GM18870 (cell line): ENCODE results near the gene AP2M1.
"Not testable (repeated sequence)": the region's sequence is repeated elsewhere in the genome, so short reads cannot be mapped to it uniquely, and the experiment has no call there.

Experiments
- ATAC-seq: cut with Tn5 transposase; IDR thresholded peaks from one replicate; pipeline ENCODE4 v1.9.1; 2021; ENCODE audit warnings: moderate library complexity; ENCODE audit not compliant: unreplicated experiment

AP2M1 gene

GRCh38 chr3:184174646-184175492 is at the start of gene AP2M1:
TSS of gene AP2M1 (plus strand) at chr3:184174855. CDS start at chr3:184176994, 2,139 bp downstream.
- ATAC-seq: peak; percentile 97

DNA sequence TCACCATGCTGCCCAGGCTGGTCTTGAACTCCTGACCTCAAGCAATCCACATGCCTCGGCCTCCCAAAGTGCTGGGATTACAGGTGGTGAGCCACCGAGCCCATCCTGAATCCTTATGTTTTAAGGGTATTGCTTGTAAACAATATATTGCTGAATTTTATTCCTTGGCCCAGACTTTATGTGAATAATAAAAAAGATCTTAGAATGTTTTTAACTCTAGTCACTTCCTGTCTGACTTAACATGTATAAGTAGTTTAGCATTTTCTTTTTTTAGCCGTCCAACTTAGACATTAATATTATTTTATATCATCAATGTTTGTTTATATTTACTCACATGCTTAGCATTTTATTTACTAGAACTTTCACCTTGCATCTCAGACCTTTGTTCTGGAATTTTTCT is 48.6 kb upstream of the AP2M1 start:
- ATAC-seq: no peak

DNA sequence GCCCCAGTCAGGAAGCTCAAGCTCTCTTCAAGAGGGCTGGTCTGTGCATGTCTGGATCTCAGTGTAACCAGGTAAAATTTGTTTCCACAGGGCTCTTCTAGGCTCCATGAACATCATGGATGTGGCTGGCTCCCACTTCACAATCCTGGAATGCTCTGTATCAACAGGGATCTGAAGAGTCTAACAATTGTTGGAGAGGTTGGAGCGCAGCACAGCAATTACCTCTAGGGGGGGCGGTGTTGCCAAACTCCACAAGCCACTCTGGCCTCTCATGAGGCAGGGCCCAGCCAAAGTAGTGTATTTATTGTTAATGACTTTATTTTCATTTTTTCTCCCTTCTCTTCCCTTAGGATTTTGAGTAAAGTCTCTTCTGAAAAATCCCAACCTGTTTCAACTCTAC is 45.6 kb upstream of the AP2M1 start:
- no peak for ATAC-seq

- ATAC-seq: no peak
These were observed 41.7 kb upstream of the AP2M1 start for GRCh38 chr3:184132945-184133344.

- no peak for ATAC-seq
These were observed 40.6 kb upstream of the AP2M1 start for GRCh38 chr3:184133840-184134745.

GRCh38 chr3:184134746-184135148 is 39.9 kb upstream of the AP2M1 start:
- peak; percentile 27 for ATAC-seq

DNA sequence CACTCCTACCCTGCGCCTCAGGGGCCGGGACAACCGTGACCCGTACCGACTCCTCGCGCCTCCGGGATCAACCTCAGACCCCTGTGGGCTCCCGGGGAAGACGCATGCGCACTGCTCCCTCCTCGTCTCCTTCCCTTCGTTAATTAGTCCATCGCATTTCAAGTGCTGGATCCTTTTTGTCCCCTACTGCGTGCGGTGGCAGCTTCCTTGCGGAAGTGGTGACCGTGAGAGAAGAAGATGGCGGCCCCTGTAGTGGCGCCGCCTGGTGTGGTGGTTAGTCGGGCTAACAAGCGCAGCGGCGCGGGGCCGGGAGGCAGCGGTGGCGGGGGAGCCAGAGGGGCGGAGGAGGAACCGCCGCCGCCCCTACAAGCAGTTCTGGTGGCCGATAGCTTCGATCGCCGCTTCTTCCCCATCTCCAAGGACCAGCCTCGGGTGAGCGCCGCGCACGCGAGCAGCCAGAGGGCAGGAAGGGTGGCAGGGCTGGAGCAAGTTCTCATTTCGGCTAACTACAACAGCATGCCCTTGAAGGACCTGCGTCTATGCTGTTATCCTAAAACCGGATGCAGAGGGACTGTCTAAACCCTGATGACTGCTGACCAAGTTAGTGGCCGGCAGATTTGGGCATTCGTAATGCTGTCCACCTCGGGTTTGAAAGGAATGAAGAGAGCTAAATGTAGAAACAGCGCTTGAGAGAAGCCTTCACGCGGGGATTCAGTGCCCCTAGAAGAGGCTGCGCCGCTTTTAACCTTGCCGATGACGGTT is 39.3 kb upstream of the AP2M1 start, which contains the start of gene EIF2B5:
TSS of gene EIF2B5 (plus strand) at position 210 of the 762 bp plus-strand sequence. CDS start at position 238, 28 bp downstream.
- peak; percentile 78 for ATAC-seq

- no peak for ATAC-seq
These were observed 38.8 kb upstream of the AP2M1 start for GRCh38 chr3:184135911-184136260.

- no peak for ATAC-seq
These were observed 34.2 kb upstream of the AP2M1 start for GRCh38 chr3:184140436-184140835.

DNA sequence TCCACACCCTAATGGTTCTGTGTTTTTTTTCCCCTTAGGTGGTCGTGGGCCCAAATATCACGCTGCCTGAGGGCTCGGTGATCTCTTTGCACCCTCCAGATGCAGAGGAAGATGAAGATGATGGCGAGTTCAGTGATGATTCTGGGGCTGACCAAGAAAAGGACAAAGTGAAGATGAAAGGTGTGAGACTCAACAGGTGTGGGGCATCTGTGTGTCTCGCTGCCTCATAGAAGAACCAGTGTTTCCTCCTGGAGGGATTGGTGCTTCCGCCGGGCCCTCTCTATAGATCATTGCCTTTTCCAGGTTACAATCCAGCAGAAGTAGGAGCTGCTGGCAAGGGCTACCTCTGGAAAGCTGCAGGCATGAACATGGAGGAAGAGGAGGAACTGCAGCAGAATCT is 32.5 kb upstream of the AP2M1 start:
- ATAC-seq: no peak

GRCh38 chr3:184143327-184143726 is 31.3 kb upstream of the AP2M1 start:
- ATAC-seq: no peak

DNA sequence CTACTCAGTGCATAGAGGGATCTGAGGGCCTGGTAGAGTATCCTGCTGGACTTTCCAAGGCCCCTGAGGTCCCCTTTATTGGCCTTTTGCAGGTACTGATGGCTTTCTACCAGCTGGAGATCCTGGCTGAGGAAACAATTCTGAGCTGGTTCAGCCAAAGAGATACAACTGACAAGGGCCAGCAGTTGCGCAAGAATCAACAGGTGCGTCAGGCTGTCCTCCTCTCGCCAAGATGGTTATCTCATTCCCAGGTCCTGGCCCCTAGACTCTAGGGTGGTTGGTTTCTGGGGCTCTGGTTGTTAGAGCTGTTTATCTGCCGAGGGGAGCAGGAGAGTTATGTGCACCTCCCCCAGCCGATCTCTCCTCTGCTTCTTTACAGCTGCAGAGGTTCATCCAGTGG is 30.1 kb upstream of the AP2M1 start:
- ATAC-seq: no peak

DNA sequence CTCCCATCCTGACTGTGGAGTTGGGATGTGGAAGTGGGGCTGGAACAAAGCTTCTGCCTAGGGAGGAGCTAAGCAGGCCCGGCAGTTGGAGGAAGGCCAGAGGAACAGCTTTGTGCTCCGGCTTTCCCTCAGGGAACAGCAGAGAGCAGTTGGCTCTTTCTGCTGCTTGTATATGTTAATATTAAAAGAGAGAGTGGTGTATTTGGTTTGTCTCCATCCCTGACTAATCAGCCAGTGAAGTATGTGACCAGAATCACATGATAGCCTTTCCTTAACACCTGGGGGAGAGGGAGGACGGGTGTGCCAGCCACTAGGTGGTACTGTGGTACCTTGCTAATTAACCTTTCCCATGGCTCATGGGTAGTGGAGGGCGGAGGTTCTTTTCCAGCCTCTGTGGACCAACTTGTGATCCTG is 29.5 kb upstream of the AP2M1 start:
- ATAC-seq: no peak

DNA sequence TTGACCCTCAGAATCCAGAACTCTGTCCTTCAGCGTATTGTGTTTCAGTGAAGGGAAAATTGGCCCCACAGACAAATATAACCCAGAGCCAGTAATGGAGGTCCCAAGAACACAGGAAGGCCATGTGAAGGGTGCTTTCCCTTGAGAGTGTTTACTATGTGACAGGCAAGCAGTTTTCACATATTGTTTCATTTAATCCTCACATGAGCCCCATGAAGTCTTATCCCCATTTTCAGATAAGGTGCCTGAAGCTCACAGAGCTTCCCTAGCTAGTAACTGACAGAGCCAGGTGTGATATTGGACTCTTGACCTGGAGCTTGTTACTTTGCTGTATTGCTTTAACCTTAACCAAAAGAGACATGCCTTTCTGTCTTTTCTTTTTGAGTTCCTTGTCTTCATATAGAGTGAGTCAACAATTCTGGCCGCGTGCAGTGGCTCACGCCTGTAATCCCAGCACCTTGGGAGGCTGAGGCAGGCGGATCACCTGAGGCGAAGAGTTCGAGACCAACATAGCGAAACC is 28.8 kb upstream of the AP2M1 start:
- no peak for ATAC-seq

- no peak for ATAC-seq
These were observed 26.6 kb upstream of the AP2M1 start for GRCh38 chr3:184148076-184148475.

- no peak for ATAC-seq
These were observed 25.5 kb upstream of the AP2M1 start for GRCh38 chr3:184149123-184149522.

DNA sequence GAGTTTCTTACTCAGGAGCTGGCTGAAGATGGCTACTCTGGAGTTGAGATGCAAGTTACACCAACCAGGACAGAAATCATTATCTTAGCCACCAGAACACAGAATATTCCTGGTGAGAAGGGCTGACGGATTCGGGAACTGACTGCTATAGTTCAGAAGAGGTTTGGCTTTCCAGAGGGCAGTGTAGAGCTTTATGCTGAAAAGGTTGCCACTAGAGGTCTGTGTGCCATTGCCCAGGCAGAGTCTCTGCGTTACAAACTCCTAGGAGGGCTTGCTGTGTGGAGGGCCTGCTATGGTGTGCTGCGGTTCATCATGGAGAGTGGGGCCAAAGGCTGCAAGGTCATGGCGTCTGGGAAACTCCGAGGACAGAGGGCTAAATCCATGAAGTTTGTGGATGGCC is 24.9 kb upstream of the AP2M1 start:
- ATAC-seq: not testable (repeated sequence)

GRCh38 chr3:184154885-184155643 is 19.6 kb upstream of the AP2M1 start, which contains the start of gene DVL3:
TSS of gene DVL3 (plus strand) at chr3:184155377. CDS start at chr3:184155636, 259 bp downstream.
- ATAC-seq: no peak

GRCh38 chr3:184155644-184156521 is 18.8 kb upstream of the AP2M1 start:
- no peak for ATAC-seq
